Stimulated activated CD4-positive, alpha-beta T cell treated with anti-CD3 and anti-CD28 coated beads, TNF-alpha, amount 100 ng/mL, for 4 hours (primary cell): Measurements from ENCODE around the gene SDSL.

Experiments used
- DNase-seq, 3 experiments: peaks; one replicate each; pipeline ENCODE4 v3.0.0-alpha.2; 2020; ENCODE audit warnings: low read depth in 3 of 3

Gene SDSL, protein sequence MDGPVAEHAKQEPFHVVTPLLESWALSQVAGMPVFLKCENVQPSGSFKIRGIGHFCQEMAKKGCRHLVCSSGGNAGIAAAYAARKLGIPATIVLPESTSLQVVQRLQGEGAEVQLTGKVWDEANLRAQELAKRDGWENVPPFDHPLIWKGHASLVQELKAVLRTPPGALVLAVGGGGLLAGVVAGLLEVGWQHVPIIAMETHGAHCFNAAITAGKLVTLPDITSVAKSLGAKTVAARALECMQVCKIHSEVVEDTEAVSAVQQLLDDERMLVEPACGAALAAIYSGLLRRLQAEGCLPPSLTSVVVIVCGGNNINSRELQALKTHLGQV

DNA sequence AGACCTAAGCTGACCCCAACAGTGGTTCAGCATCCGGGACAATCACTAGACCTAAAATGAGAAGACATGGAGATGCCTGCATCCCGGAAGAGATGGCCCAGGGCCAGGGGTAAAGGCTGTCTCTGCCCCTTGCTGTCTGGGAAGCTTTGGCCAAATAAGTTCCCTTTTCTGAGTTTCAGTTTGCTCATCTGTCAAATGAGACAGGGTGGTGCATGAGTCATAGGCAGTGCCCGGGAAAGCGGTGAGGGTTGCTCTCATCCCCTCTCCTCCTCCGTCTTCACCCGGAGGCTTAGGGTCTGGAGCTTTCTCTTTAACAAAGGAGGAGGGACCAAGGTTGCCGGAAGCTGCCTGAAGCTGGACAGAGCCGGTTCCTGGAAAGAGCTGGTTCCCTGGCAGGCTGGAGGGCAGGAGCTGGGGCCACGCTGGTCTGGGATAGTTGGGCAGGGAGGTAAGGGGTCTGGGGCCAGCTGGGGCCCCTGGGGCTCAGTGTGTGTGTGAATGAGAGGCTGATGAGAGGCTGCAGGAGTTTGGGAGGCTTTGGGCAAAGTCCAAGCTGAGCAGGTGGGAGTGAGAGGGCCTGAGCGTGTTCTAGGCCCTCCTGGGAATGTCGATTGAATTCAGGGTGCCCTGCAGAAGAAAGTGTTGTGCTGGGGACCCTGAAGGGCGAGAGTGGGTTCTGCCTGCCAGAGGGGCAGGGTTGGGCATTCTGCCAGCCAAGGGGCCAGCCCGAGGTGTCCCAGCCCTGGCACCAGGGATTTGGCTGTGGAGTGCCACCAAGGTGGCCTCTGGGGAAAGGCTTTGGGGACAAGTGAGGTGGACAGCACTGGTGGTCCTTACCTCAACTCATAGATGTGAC is at the start of gene SDSL:
Gene SDSL, plus strand, starts transcription at position 351 of the 856 bp plus-strand sequence. CDS start 5,603 bp downstream, outside the sequence.
- no peak for DNase-seq

DNA sequence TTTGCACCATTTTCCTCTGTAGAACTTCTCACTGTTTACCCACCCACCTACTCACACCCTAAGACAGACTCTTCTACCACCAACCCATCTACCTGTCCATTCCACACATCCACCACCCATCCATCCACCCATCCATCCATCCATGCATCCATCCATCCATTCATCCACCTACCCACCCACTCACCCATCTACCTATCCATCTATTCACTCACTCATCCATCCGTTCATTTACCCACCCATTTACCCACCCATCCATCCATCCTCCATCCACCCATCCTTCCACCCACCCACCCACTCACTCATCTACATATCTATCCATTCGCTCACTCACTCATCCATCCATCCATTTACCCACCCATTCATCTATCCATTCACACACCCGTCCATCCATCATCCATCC is 48.7 kb upstream of the SDSL start:
- no peak for DNase-seq

DNA sequence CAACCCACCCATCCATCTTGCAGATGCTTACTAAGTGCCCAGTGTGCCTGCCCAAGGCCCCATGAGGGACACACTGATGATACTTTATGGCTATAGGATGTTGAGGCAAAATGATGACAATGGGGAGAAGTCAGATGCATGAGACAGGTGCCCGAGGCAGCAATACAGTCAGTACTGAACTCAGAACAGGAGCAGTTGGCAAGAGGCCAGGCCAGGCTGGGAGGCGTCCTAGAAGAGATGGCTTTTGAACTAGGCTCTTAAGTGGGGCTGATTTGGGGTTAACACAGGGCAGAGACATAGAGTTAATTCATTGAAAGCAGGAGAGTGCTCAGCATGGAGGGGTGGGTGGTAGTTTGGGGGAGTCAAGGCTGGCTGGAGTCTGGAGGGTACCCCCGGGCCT is 48.2 kb upstream of the SDSL start:
- DNase-seq = no peak

DNA sequence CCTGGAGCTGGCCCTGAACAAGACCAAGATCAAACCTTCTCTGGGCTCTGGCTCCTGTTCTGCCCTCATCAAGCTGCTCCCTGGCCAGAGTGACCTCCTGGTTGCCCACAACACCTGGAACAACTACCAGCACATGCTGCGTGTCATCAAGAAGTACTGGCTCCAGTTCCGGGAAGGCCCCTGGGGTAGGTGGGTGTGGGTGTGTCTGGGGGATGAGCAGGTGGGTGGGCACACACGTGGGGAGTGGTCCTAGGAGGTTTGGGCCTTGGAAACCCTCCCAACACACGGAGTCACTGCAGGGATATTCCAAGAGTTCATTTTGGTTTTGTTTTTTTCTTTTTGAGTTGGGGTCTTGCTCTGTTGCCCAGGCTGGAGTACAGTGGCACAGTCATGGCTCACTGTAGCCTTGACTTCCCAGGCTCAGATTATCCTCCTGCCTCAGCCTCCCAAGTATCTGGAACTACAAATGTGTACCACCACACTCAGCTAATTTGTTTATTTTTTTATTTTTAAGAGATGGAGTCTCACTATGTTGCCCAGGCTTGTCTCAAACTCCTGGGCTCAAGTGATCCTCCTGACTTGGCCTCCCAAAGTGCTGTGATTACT is 47.3 kb upstream of the SDSL start:
- no peak for DNase-seq

DNA sequence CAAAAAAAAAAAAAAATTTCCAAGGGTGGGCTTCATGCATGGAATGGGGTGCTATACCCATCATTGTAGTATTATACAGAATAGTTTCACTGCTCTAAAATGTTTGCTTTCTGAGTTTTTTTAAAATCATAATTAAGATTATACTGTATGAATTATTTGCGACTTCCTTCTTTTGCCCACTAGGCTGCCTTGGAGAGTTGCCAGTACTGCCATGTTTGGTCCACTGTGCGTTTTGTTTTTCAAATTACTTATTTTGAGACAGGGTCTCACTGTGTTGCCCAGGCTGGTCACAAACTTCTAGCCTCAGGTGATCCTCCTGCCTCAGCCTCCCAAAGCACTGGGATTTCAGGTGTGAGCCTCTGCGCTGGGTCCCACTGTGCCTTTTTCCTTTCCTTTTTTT is 43.9 kb upstream of the SDSL start:
- no peak for DNase-seq

DNA sequence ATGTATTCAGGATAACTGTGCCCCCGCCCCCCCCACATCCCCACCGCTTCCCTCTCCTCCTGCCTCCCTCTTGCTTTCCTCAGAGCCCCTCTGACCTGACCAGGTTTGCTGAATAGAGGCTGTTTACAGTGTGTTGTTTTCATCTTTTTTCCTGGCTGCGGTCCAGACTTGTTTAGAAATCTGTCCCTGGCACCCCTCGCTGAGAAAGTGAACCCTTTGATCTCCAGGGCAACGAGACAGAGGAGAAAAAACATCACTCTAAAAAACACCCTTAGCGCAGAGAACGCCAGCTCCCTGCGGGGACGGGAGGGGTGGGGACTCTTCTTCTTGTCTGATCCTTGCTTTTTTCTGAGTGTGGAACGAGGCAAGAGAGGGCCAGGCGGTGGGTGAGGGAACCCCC is 41.0 kb upstream of the SDSL start:
- no peak for DNase-seq

DNA sequence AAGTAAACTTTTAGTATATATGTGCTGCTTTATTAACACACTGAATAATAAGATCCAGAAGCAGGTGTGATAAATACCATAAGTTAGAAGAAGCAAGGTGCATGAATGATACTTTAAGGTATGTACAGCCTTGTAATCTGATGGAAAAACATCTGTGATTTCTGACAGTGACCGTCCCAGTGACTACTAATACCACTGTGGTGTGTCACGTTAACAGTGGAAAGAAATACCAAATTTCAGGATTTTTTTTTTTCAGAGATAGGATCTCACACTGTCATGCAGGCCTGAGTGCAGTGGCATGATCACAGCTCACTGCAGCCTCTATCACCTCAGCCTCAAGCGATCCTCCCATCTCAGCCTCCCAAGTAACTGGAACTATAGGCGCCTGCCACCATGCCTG is 40.0 kb upstream of the SDSL start:
- DNase-seq = no peak

DNA sequence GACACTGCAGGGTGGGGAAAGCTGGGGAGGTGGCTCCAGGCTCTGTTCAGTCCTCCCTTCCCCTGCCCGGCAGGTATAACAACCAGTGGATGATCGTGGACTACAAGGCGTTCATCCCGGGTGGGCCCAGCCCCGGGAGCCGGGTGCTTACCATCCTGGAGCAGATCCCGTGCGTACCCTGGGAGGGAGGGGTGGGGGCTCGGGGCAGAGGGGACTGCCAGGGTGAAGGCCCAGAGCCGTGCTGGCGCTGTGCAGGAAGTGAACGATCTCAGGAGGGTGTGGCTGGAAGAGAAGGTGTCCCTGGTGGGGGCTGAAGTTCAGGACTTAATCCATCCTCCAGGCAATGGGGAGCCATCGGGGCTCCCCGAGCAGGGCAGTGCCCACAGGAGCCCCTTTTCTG is 37.4 kb upstream of the SDSL start:
- no peak for DNase-seq

DNA sequence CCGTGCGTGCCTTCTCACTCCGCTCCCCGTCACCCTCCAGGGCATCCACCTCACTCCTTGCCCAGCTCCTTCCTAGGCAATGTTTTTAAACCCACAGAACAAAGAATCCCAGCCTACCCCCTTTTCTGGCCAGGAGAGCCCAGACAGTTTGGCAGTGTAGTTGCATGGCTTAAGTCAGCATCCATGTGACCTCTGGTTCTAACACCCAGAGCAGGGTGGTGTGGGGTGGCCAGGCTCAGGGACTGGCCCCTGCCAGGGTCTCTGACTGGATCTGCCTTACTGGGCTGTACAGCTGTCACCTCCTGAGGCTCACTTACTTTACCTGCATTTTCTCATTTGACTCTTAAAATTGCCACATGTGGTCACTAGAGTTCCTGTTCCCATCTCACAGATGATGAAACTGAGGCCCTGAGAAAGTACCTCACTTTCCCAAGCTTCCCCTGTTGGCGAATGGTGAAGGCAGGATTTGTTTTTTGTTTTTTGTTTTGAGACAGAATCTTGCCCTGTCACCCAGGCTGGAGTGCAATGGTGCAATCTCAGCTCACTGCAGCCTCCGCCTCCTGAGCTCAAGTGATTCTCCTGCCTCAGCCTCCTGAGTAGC is 36.8 kb upstream of the SDSL start:
- DNase-seq = no peak

DNA sequence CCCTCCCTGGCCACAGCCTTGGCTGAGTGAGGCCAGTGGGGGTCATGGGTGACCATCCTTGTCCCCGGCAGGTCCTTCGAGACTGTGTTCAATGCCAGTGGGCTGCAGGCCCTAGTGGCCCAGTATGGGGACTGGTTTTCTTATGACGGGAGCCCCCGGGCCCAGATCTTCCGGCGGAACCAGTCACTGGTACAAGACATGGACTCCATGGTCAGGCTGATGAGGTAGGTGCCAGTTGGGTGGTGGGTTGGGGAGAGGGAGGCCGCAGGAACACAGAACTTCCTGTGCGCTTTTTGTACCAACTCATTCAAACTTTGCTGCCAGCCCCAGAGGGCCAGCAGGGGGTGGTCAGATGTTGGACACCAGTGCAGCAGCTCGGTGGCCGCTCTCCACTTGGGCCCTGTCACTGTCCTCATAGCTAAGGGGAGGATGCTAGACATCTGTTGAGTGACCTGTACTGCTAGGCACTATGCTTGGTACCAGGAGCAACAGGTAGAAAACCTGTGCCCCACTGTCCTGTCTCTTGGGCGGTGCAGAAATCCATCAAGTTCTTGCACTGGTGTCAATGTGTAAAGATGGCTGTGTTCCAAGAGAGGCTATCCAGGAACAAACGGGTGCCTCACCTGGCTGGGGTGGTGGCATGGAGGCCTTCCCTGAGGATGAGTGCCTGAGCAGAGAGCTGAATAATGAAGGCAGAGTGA is 35.2 kb upstream of the SDSL start:
- no peak for DNase-seq

DNA sequence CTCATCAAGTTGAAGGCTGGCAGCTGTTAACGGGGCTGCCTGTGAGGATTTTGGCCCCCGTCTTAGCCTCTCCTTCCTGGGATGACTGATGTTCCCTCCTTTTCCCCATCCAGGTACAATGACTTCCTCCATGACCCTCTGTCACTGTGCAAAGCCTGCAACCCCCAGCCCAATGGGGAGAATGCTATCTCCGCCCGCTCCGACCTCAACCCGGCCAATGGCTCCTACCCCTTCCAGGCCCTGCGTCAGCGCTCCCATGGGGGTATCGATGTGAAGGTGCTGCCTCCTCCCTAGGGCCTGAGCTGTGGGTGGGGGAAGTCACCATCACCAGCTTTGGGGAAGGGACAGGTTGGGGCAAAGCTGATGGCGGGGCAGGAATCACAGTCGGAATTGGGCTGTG is 34.5 kb upstream of the SDSL start:
- no peak for DNase-seq

DNA sequence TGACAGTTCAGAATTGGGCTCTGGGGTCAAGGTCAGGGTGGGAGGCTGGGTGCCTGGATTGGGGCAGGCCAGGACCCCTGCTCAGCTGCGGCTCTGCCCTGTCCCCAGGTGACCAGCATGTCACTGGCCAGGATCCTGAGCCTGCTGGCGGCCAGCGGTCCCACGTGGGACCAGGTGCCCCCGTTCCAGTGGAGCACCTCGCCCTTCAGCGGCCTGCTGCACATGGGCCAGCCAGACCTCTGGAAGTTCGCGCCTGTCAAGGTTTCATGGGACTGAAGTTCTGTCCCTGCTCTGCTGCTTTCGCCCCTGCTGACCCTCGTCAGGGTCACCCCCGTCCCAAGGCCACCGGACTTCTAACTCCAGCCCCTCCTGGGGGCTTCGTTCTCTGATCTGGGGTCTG is 33.8 kb upstream of the SDSL start:
- no peak for DNase-seq

DNA sequence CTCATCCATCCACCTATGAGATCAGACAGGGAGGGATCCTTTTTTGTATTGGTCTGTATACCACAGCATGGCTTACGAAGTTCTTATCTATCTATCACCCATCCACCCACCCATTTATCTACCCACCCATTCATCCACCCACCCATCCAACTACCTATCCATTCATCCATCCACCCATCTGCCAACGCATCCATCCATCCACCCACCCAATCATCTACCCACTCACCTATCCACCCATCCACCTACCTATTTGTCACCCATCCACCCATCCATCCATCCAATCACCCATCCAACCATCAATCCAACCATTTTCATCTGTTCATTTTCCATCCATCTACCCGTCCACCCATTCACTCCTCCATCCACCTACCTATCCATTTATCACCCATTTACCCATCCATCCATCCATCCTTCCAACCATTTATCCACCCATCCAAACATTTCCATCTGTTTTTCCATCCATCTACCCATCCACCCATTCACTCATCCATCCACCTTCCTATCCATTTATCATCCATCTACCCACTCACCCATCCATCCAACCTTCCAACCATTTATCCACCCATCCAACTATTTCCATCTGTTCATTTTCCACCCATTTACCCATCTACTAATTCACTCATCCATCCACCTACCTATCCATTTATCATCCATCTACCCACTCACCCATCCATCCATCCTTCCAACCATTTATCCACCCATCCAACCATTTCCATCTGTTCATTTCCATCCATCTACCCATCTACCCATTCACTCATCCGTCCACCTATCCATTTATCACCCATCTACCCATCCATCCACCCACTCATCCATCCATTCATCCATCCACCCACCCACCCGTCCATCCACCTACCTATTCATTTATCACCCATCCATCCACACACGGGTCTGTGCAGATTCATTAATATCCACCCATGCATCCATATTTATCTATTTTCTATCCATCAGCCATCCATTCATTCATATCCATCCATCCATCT is 31.8 kb upstream of the SDSL start:
- no peak for DNase-seq

DNA sequence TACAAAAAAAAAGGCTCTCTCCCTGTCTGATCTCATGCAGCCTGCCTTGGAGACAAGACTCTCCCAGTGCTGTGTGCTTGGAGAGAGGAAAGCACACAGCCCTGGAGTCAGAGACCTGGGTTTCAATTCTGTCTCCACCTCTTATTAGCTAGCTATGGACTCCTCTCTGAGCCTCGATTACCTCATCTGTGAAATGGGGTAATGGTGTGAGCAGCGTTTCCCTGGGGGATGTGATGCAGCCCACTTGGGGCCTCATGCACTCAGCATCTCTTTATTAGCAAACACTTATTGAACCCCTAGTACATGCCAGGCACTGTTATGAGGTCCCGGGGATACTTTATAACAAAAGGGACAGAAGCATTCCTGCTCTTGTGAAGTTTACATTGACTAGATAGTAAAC is 31.0 kb upstream of the SDSL start:
- no peak for DNase-seq

DNA sequence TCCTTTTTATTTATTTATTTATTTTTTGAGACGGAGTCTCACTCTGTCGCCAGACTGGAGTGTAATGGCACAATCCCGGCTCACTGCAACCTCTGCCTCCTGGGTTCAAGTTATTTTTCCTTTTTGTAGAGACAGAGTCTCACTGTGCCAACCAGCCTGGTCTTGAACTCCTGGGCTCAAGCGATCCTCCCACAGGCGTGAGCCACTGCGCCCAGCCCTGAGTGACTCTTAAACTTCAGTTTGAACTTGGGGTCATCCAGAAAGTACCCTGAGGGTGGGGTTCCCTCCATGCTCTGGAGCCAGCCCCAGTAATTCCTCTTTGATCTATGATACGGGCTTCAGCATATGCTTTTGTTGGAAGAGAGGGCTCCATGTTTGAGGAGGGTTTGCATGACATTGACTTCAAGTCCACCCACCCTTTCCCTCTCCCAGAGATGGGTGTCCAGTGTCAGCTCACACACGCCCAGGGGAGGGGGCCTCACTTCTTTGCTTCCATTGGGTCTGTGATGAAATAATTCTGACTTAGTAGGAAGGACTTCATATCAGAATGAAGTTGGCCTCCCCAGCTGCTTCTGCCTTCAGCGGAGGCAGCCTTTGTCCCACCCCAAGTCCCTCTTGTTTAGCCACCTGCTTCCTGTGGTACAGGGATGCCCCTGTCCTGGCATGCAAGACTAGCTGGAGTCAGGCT is 30.4 kb upstream of the SDSL start:
- no peak for DNase-seq

DNA sequence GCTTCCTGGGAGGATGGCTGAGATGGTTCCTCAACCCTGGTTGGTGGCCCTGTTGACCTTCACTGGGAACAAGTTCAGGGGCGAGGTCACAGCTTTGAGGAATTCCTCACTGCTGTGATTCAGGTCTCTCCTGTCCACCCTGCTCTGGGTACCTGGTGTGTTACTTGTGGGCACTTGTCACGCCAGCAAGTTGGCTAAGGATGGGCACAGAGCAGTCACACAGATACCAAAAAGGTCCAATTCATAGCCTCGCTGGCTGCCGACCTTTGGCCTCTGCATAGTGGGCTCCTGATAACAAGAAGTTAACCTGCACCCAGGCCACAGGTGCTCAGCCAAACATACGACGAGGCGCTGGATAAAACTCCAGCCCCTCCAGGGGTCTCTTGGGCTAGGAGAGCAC is 29.7 kb upstream of the SDSL start:
- DNase-seq = no peak

DNA sequence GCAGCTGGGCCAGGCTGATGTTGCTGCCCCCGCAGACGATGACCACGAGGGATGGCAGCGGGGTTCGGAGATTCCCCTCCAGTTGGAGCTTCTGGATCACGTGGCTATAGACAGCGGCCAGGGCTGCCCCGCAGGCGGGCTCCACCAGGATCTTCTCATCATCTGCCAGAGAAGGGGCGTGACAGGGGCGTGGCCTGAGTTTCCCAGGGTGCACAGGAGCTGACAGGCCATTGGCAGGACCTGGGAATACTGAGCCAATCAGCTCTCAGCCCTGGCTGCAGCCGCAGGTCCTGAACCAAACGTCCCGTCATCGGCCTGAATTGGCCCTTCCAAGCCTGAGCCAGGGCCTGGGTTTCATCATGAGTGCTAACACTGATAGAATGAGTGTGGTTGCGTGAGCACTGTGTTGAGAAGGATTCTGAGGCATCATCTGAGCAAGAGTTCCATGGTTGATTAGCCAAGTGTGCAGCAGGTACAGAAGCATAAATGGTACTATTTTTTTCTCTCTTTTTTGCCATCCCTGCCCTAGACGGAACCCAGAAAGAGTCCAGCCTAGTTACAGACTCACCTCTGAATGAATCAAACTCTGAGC is 29.1 kb upstream of the SDSL start:
- DNase-seq = no peak

DNA sequence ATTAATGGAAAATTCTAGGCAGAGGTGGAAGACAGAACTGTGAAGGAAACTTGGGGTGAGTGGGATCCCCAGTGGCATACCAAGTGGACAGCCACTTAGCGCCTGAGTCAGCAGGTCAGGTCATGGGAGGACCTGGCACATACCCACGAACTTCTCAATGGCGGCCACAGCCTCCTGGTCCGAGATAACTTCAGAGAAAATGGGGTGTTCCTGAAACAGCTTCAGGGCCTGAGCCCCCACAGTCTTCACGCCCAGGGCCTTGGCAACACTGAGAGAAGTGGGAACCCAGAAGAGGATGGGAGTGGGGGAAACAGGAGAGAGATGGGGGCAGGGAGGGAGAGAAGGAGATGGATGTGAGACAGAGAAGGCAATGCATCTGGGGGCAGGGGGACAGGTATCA is 28.4 kb upstream of the SDSL start:
- DNase-seq = no peak

DNA sequence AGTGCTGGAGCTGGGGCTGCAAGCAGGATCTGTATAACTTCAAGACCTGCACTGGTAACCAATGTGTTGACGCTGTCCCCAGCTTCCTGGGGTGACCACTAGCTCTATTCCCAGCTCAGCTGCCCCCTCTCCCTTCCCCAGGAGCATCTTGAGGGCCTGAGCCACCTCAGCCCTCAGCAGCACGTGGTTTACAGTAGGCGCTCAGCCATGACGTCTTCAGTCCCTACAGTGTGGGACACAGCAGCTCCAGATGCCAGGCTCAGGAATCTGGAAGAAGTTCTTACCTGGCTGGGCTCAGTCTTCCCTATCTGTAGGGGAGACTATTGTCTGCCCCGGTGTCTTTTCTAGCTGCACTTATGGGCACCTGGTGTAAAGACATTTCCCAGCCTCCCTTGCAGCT is 27.1 kb upstream of the SDSL start:
- no peak for DNase-seq

DNA sequence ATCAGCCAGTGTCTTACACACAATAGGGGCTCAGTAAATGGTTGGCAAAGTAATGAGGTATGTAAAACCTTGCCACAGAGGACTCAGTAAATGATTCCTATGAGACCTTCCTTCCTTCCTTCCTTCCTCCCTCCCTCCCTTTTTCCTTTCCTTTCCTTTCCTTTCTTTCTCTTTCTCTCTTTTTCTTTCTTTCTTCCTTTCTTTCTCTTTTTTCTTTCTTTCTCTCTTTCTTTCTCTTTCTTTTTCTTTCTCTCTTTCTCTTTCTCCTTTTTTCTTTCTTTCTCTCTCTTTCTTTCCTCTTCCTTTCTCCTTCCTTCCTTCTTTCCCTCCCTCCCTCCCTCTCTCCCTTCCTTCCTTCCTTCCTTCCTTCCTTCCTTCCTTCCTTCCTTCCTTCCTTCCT is 26.0 kb upstream of the SDSL start:
- no peak for DNase-seq
